Mononuclear cell (primary cell): Measurements from ENCODE around the gene CTSD. TPM values are rescaled to one million over a fixed set of nuclear protein-coding genes. Genes with fewer than 3 reads are reported as not detected.
A peak's percentile ranks its signal among the peaks of the same experiment; 100 is the strongest.

Source experiments
- H3K27me3 ChIP-seq: 2 replicates; pipeline ENCODE4 v1.6.0; 2011; ENCODE audit warnings: low read length, control low read depth; ENCODE audit not compliant: insufficient read depth
- H3K4me1 ChIP-seq: 2 replicates; pipeline ENCODE4 v1.5.1; 2011; ENCODE audit warnings: mild to moderate bottlenecking, low read length, control low read depth; ENCODE audit not compliant: insufficient read depth
- H3K4me3 ChIP-seq: 2 replicates; pipeline ENCODE4 v1.5.1; 2011; ENCODE audit warnings: mild to moderate bottlenecking, low read length, moderate library complexity
- H3K9me3 ChIP-seq: 2 replicates; pipeline ENCODE4 v1.5.1; 2011; ENCODE audit warnings: low read depth, mild to moderate bottlenecking, control low read depth, low read length
- total RNA-seq: library from RNA; depleted of rRNA; stranded (reverse); fragments of >200 nt; gene quantifications from one replicate; pipeline ENCODE4 v1.2.3, GENCODE V29; 2012

CTSD gene
- total RNA-seq, 1 donor: 253 TPM

GRCh38 chr11:1766719-1767398 lies 3.1 kb upstream of the CTSD start:
- no peaks in the 10 kb centered on the region for H3K9me3 ChIP-seq
- H3K4me1 ChIP-seq: peaks cover 50% of the 10 kb centered on the region
- H3K4me3 ChIP-seq: no peak overlapping the region
- H3K27me3 ChIP-seq: no peaks in the 10 kb centered on the region

GRCh38 chr11:1765871-1766718 lies 2.4 kb upstream of the CTSD start:
- Histone ChIP-seq H3K27me3 (no peaks in the 10 kb centered on the region), H3K4me3 (no peak overlapping the region), H3K4me1 (peaks cover 50% of the 10 kb centered on the region), H3K9me3 (no peaks in the 10 kb centered on the region)

GRCh38 chr11:1763336-1763795 lies 361 bp downstream of the CTSD start:
- Histone ChIP-seq H3K27me3 (no peaks in the 10 kb centered on the region), H3K4me1 (peaks cover 56% of the 10 kb centered on the region), H3K4me3 (peak overlapping the region; percentile 77), H3K9me3 (no peaks in the 10 kb centered on the region)

- H3K9me3 ChIP-seq: no peaks in the 10 kb centered on the region
- H3K4me3 ChIP-seq: peak overlapping the region; percentile 77
- peaks cover 63% of the 10 kb centered on the region for H3K4me1 ChIP-seq
Measured at GRCh38 chr11:1762537-1763302, 1.0 kb downstream of the CTSD start.

GRCh38 chr11:1761857-1762536 lies 1.7 kb downstream of the CTSD start:
- Histone ChIP-seq H3K4me1 (peaks cover 70% of the 10 kb centered on the region), H3K4me3 (peak overlapping the region; percentile 77), H3K9me3 (no peaks in the 10 kb centered on the region), H3K27me3 (no peaks in the 10 kb centered on the region)

More at GRCh38 chr11:1762537-1763302, 1.0 kb downstream of the CTSD start:
- H3K27me3 ChIP-seq: no peaks in the 10 kb centered on the region

GRCh38 chr11:1761110-1761856 lies 2.4 kb downstream of the CTSD start:
- Histone ChIP-seq H3K27me3 (no peaks in the 10 kb centered on the region), H3K9me3 (no peaks in the 10 kb centered on the region), H3K4me3 (no peak overlapping the region), H3K4me1 (peaks cover 77% of the 10 kb centered on the region)

- Histone ChIP-seq H3K9me3 (no peaks in the 10 kb centered on the region), H3K4me3 (no peak overlapping the region), H3K27me3 (no peaks in the 10 kb centered on the region), H3K4me1 (peaks cover 85% of the 10 kb centered on the region)
Measured at GRCh38 chr11:1760351-1761109, 3.2 kb downstream of the CTSD start.

GRCh38 chr11:1759851-1760220 lies 3.9 kb downstream of the CTSD start:
- H3K4me3 ChIP-seq: no peak overlapping the region

GRCh38 chr11:1759151-1759850 lies 4.4 kb downstream of the CTSD start:
- no peak overlapping the region for H3K4me3 ChIP-seq
- peaks cover 91% of the 10 kb centered on the region for H3K4me1 ChIP-seq
- no peaks in the 10 kb centered on the region for H3K27me3 ChIP-seq
- no peaks in the 10 kb centered on the region for H3K9me3 ChIP-seq

More at GRCh38 chr11:1759851-1760220, 3.9 kb downstream of the CTSD start:
- H3K9me3 ChIP-seq: no peaks in the 10 kb centered on the region
- no peaks in the 10 kb centered on the region for H3K27me3 ChIP-seq
- H3K4me1 ChIP-seq: peaks cover 92% of the 10 kb centered on the region

GRCh38 chr11:1758611-1759150 lies 5.0 kb downstream of the CTSD start:
- Histone ChIP-seq H3K4me3 (no peak overlapping the region), H3K4me1 (peaks cover 92% of the 10 kb centered on the region), H3K9me3 (no peaks in the 10 kb centered on the region), H3K27me3 (no peaks in the 10 kb centered on the region)

GRCh38 chr11:1757861-1758610 lies 5.7 kb downstream of the CTSD start:
- H3K27me3 ChIP-seq: no peaks in the 10 kb centered on the region
- H3K9me3 ChIP-seq: no peaks in the 10 kb centered on the region
- no peak overlapping the region for H3K4me3 ChIP-seq
- peaks cover 95% of the 10 kb centered on the region for H3K4me1 ChIP-seq
